ENCODE data around the gene UBR3.
"Not testable (repeated sequence)": the region's sequence is repeated elsewhere in the genome, so short reads cannot be mapped to it uniquely, and the experiment has no call there.

The UBR3 gene

DNA sequence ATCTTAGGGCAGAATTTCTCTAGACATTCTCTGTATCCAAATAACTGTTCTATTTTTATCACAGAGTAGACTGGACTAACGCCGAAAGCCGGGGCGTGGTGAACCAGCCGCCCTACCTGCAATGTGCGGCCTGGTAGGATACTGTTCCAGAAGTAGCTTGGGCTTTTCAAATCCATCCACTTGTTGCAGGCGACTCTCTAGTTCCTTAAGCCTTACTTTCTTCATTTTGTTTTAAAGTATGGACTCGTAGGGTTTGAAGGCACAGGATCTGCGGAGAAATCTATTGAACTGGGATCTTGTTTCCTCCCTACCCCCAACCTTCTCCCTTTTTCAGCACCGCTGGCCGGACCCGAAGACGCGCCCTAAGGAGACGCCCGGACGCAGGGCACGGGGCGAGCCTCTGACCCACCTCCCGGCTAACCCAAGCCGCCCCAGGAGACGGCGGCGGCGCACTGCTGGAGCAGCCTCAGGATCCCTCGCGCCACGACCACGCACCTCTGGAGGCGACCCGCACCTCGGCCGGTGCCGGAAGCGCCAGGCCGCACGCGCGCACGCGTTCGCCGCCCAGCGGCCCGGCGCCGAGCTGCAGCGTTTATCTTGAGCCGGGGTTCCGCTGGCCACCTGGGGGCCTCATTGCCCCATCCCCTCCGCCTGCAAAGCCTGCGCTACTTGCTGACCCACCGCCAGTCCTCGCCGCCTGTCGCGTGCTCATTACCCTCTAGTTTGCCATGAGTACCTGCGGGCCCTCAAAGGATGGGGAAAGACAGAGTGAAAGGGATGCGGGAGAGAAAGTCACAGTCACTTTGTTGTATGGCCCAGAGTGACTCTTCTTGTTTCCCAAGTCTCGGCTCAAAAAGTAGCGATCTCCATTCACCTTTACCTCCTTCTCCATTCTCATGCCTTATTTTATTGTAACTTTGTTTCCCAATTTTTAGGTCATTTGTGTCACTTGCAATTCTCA is 2.6 kb upstream of the UBR3 start, which contains the start of gene METTL5:
TSS of gene METTL5 (minus strand) at position 533 of the 961 bp plus-strand sequence. CDS start at position 225, 308 bp downstream.
- DNase-seq (ENCODE audit: low spot score), result peak; percentile 94

DNA sequence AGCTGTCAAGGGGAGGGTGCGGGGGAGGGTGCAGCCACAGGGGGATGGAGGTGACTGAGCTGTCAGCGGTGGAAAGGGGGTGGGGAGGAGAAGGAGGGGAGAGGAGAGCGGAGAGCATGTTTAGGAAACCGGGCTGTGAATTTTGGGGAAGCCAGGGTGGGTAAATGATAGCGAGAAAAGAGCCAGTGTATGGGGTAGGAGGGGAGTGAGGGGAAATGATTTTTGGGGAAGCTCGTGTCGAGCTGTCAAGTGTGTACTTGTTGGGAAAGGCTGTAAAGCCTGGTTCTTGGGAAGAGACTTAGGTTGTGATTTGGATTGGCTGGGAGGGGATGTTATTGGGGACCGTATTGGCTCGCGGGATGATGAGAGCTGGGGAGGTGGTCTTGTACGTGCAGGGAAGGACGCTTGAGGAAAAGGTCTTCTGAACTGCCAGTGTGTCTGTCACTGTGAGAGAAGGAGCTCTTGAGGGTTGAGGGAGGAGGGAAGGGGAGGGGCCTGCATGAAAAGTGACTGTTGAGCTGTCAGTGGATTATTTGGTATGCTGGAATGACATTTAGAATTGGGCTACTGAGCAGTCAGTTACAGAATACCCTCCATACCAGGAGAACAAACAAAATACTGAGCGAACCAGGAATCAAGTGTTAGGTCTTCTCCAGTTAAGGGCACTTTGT is 1.0 kb downstream of the UBR3 start:
- DNase-seq (ENCODE audit: low spot score), result peak; percentile 68

DNA sequence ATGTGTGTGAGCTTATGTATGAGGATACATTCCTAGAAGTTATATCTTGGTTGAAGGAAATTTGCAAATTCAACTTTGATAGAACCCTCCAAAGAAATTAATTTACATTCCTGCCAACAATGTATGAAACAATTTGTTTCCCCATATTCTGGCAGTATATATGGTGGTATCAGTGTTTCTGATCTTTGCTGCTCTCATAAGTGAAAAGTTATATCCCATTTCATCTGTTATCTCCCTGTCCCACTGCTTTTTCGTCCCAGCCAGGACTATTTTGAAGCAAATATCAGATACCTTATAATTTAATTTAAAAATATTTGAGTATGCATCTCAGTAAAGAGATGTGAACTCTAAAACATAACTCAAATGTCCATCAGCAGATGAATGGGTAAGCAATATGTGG is 7.1 kb downstream of the UBR3 start:
- no peak for DNase-seq (ENCODE audit: low spot score)

DNA sequence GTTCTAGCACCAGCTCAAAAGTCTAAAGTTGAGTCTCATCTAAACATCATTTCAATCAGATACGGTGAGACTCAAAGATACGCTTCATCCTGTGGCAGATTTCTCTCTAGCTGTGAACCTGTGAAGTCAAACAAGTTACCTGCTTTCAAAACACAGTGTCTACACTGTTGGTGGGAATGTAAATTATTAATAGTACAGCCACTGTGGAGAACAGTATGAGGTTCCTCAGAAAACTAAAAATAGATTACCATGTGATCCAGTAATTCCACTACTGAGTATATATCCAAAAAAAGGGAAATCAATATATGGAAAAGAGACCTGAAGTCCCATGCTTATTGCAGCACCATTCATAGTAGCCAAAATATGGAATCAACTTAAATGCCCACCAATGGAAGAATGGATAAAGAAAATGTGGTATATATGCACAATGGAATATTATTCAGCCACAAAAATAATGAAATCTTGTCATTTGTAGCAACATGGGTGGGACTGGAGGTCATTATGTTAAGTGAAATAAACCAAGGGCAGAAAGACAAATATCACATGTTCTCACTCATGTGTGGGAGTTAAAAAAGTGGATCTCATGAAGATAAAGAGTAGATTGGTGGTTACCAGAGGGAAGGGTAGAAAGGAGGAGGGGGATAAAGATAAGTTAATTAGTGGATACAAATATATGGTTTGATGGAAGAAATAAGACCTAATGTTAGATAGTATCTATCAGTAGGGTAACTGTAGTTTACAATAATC is 11.7 kb downstream of the UBR3 start:
- DNase-seq (ENCODE audit: low spot score), result no peak

- DNase-seq (ENCODE audit: low spot score), result no peak
These were observed 12.9 kb downstream of the UBR3 start for GRCh38 chr2:169839954-169840746.

- no peak for DNase-seq (ENCODE audit: low spot score)
These were observed 13.5 kb downstream of the UBR3 start for GRCh38 chr2:169840747-169841142.

DNA sequence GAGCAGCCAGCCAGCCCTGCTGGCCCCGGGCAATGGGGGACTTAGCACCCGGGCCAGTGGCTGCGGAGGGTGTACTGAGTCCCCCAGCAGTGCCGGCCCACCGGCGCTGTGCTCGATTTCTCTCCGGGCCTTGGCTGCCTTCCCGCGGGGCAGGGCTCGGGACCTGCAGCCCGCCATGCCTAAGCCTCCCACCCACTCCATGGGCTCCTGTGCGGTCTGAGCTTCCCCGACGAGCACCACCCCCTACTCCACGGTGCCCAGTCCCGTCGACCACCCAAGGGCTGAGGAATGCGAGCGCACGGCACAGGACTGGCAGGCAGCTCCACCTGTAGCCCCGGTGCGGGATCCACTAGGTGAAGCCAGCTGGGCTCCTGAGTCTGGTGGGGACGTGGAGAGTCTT is 14.4 kb downstream of the UBR3 start:
- not testable (repeated sequence) for DNase-seq (ENCODE audit: low spot score)

DNA sequence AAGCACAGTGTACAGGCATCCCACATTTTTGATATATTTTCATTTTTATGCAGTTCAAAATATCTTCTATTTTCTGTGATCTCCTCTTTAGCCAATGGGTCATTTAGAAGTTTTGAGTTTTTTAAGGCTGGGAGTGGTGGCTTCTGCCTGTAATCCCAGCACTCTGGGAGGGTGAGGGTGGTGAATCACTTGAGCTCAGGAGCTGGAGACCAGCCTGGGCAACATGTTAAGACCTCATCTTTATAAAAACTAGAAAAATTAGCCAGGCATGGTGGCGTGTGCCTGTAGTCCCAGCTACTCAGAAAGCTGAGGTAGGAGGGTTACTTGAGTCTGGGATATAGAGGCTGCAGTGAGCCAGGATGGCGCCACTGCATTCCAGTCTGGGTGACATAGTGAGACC is 17.8 kb downstream of the UBR3 start:
- no peak for DNase-seq (ENCODE audit: low spot score)

DNA sequence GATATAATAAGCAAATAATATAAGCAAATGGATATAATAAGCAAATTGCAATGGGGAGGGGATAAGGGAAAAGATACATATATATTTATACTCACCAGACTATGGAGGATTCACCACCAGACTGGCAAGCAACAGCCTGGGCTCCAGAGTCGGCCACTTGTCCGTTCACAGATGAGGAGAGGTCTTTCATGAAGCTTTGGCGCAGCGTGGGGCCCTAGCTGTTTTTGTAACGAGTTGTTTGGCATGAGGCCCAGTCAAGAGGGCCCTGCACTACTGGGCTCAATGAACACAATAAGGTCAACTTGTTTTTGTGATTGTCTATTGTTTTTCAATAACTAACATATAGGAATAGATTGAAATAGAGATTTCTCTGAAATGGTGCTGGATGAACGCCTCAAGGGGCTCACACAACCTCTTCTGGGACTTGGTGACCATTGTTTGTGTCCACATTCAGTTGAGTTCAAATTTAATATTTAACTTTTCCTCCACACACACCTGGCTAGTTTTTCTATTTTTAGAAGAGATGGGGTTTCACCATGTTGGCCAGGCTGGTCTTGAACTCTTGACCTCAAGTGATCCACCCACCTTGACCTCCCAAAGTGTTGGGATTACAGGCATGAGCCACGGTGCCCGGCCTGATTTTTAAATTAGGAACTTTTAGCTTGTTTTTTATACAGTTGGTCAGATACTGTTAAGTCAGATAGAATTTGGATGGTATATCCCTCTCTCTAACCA is 21.9 kb downstream of the UBR3 start:
- DNase-seq (ENCODE audit: low spot score), result not testable (repeated sequence)

GRCh38 chr2:169849710-169850109 is 22.5 kb downstream of the UBR3 start:
- no peak for DNase-seq (ENCODE audit: low spot score)

DNA sequence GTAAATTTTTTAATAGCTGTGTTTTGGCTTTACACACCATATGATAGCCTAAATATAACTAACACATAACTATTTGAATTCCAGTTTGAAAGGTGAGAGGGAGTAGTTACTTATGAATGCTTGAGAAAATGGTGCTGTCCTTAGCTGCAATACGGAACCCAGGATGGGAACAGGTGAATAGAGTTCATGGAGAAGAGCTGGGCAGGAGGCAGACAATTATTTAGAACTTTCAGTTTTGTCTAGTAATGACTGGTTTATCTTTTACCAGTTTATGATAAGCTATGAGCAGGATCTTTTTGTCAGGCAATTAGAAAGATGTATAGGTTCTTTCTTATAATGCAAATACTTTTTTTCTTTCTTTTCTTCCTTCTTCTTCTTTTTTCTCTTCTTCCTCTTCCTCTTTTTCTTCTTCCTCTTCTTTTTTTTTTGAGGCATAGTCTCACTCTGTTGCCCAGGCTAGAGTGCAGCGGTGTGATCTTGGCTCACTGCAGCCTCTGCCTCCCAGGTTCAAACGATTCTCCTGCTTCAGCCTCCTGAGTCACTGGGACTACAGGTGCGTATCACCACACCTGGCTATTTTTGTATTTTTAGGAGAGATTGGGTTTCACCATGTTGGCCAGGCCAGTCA is 25.9 kb downstream of the UBR3 start:
- no peak for DNase-seq (ENCODE audit: low spot score)

- DNase-seq (ENCODE audit: low spot score), result not testable (repeated sequence)
These were observed 28.3 kb downstream of the UBR3 start for GRCh38 chr2:169855281-169856258.

GRCh38 chr2:169859423-169859822 is 32.2 kb downstream of the UBR3 start:
- DNase-seq (ENCODE audit: low spot score), result no peak

- no peak for DNase-seq (ENCODE audit: low spot score)
These were observed 32.9 kb downstream of the UBR3 start for GRCh38 chr2:169860149-169860548.

DNA sequence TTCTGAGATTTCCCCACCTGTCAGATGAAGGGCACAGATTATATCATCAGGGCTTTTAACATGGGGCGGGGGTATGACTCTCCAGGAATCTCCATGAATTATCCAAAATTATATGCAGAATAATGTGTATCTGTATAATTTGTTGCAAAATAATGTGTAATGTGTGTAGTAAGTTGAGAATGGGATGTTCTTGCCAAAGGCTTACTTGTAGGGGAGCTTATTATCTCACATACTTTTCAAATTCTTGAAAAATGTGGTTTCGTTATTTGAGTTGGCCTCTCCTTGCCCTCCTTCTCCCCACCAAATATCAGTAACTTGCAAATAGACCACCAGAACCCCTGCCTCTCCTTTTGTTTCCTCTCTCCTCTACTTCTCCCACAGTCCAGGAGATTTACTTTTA is 35.6 kb downstream of the UBR3 start:
- peak; percentile 4 for DNase-seq (ENCODE audit: low spot score)

GRCh38 chr2:169865492-169865891 is 38.2 kb downstream of the UBR3 start:
- no peak for DNase-seq (ENCODE audit: low spot score)

- DNase-seq (ENCODE audit: low spot score), result not testable (repeated sequence)
These were observed 39.0 kb downstream of the UBR3 start for GRCh38 chr2:169866230-169866629.

GRCh38 chr2:169867579-169867978 is 40.3 kb downstream of the UBR3 start:
- no peak for DNase-seq (ENCODE audit: low spot score)

DNA sequence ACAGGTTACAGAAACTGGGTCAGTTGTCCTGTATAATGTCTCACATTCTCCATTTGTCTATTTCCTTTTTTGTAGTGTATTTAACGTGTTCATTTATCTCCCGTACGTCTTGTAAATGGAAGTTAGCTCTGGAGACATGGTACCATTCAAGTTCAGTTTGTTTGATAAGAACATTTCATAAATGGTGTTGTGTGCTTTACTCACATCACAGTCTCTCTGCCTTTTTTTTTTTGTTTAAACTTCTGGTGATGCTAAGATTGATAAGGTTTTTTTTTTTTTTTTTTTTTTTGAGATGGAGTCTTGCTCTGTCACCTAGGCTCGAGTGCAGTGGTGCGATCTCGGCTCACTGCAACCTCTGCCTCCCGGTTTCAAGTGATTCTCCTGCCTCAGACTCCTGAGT is 41.7 kb downstream of the UBR3 start:
- DNase-seq (ENCODE audit: low spot score), result no peak

Measured in GM03348 (cell line).